Progenitor cell of endocrine pancreas (in vitro differentiated cells): ENCODE measurements around the gene BBS2. TPM values are rescaled to one million over a fixed set of nuclear protein-coding genes. Genes with fewer than 3 reads are reported as not detected.

Source experiments
- DNase-seq: peaks from one replicate; pipeline ENCODE4 v3.0.0; 2021; ENCODE audit warnings: low spot score; ENCODE audit not compliant: unreplicated experiment
- H3K27ac Mint-ChIP-seq: 2 replicates; pipeline ENCODE4 v1.8.0; 2021; ENCODE audit warnings: mild to moderate bottlenecking, moderate library complexity, mixed read lengths
- H3K27me3 Mint-ChIP-seq: 2 replicates; pipeline ENCODE4 v1.8.0; 2021; ENCODE audit warnings: mixed read lengths
- H3K36me3 Mint-ChIP-seq: 2 replicates; pipeline ENCODE4 v1.8.0; 2022; ENCODE audit warnings: mixed read lengths; ENCODE audit not compliant: insufficient read depth
- H3K4me1 Mint-ChIP-seq: 2 replicates; pipeline ENCODE4 v1.8.0; 2021; ENCODE audit warnings: low read depth, mixed read lengths
- H3K4me3 Mint-ChIP-seq: 2 replicates; pipeline ENCODE4 v1.8.0; 2021; ENCODE audit warnings: low read depth, mild to moderate bottlenecking, moderate library complexity, mixed read lengths
- H3K9me3 Mint-ChIP-seq: 2 replicates; pipeline ENCODE4 v1.8.0; 2021; ENCODE audit warnings: low read depth, mixed read lengths
- CTCF ChIP-seq: fragments of 200-600 bp; sonication (generic); IDR thresholded peaks from one replicate; pipeline ENCODE4 v1.5.0; 2021; ENCODE audit warnings: antibody characterized with exemption, mild to moderate bottlenecking; ENCODE audit not compliant: unreplicated experiment
- long read RNA-seq: library from polyadenylated mRNA; unstranded; transcript quantifications from one replicate; pipeline ENCODE4 v2.0.0, GENCODE V29; 2020
- total RNA-seq: library from RNA; stranded (reverse); gene quantifications from 2 replicates; pipeline ENCODE4 v1.2.1, GENCODE V29; 2021

BBS2 gene, protein sequence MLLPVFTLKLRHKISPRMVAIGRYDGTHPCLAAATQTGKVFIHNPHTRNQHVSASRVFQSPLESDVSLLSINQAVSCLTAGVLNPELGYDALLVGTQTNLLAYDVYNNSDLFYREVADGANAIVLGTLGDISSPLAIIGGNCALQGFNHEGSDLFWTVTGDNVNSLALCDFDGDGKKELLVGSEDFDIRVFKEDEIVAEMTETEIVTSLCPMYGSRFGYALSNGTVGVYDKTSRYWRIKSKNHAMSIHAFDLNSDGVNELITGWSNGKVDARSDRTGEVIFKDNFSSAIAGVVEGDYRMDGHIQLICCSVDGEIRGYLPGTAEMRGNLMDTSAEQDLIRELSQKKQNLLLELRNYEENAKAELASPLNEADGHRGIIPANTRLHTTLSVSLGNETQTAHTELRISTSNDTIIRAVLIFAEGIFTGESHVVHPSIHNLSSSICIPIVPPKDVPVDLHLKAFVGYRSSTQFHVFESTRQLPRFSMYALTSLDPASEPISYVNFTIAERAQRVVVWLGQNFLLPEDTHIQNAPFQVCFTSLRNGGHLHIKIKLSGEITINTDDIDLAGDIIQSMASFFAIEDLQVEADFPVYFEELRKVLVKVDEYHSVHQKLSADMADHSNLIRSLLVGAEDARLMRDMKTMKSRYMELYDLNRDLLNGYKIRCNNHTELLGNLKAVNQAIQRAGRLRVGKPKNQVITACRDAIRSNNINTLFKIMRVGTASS
- 52.3 and 56.0 TPM in 2 replicates for total RNA-seq
- long read RNA-seq, transcript BBS2-201 (17 exons, 2,963 nt) = major isoform, 161 of 273 reads
- long read RNA-seq, partial matches to known transcripts = 27 of 273 reads
- long read RNA-seq, other reads (novel, unspliced or antisense) = 85 of 273 reads

GRCh38 chr16:56519459-56520250 lies at the start of gene BBS2:
Gene BBS2 (minus strand): TSS chr16:56520024. CDS start chr16:56519862, 162 bp downstream.
- H3K27ac Mint-ChIP-seq = peak within 1 kb of the TSS; percentile 92
- H3K9me3 Mint-ChIP-seq = no peaks in the 10 kb centered on the region
- peak within 1 kb of the TSS; percentile 86 for H3K4me3 Mint-ChIP-seq
- H3K27me3 Mint-ChIP-seq = peaks cover 6% of the 10 kb centered on the region
- peaks cover 8% of the 10 kb centered on the region for H3K4me1 Mint-ChIP-seq
- TF ChIP-seq CTCF = no peak
- no peaks in the 10 kb centered on the region for H3K36me3 Mint-ChIP-seq
- DNase-seq = peak; percentile 88

DNA sequence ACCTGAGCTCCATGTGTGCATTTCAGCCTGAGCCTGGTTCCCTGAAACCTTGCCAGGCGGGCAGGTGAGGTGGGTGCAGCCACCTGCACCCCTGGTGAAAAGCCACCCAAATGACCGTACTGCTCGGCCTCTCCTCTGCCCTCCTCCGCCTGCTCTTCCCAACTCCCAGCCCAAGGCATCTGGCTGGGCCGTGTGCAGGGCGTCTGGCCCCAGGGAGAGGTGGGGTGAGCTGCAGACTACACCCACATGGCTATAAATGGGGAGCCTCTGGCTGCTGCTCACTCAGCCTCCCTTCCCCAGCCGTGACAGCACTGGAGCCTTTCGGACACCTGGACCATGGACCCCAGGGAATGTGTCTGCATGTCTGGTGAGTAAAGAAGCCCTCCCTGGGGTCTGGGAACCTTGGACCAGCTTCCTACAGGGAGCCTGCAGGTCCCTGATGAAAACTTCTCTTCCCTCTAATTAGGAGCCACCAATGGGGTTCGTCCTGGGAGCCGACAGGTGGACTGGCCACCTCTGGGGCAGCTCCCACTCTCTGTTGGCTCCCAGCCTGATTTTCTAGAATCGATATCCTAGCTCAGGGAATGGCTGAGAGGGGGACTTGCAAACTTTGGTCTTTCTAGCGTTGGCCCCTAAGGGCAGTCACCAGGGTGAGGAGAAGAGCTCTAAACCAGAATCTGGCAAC lies 45.1 kb upstream of the BBS2 start, which contains the start of gene MT4:
Gene MT4 (plus strand): TSS at position 281 of the 685 bp plus-strand sequence. CDS start 56 bp downstream, at position 337.
- no peak within 1 kb of the TSS for H3K4me3 Mint-ChIP-seq
- no peak for DNase-seq
- no peak for TF ChIP-seq CTCF
- H3K36me3 Mint-ChIP-seq = no peaks in the 10 kb centered on the region
- H3K9me3 Mint-ChIP-seq = no peaks in the 10 kb centered on the region
- H3K4me1 Mint-ChIP-seq = no peaks in the 10 kb centered on the region
- H3K27ac Mint-ChIP-seq = peak within 1 kb of the TSS; percentile 54
- H3K27me3 Mint-ChIP-seq = peaks cover 24% of the 10 kb centered on the region

DNA sequence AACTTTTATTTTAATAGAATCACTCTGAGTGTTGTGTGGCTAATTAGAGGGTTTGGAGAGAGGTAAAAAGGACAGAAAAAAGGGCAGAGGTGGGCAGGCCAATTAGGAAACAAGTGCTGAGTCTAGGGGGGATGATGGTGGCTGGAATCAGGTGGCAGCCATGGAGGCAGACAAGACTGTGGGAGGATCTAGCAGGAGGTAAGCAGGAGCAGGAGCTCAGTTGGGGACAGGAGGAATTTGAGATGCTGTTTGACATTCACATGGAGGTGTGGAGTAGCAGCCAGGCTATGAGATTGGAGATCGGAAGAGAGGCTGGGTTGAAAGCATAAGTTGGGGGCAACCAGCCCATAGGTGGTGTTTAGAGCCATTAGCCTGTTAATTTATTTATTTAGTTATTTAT lies 41.3 kb upstream of the BBS2 start:
- TF ChIP-seq CTCF = no peak
- Mint-ChIP-seq H3K9me3 (no peaks in the 10 kb centered on the region), H3K4me1 (no peaks in the 10 kb centered on the region), H3K27ac (no peak overlapping the region), H3K36me3 (no peaks in the 10 kb centered on the region), H3K4me3 (no peak overlapping the region), H3K27me3 (peaks cover 28% of the 10 kb centered on the region)
- no peak for DNase-seq

DNA sequence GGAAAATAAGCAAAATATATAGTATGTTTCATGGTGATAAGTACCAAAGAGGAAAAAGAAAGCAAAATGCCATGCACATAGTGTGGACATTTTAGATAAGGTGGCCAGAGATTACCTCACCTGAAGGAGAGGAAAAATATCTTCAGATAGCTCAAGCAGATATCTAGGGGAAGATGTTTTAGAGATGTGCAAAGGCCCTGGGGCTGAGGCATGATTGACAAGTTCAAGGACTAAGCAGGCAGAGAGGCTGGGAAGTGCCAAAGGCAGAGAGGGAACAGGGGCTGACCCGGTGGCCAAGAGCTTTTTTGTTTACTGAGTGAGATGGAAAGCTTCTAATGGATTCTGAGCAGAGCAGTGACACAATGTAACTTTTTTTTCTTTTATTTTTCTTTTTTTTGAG lies 40.6 kb upstream of the BBS2 start:
- Mint-ChIP-seq H3K4me1 (no peaks in the 10 kb centered on the region), H3K4me3 (no peak overlapping the region), H3K9me3 (no peaks in the 10 kb centered on the region), H3K27ac (no peak overlapping the region), H3K27me3 (peaks cover 29% of the 10 kb centered on the region), H3K36me3 (no peaks in the 10 kb centered on the region)
- TF ChIP-seq CTCF = no peak
- DNase-seq = no peak
